Measurements from ENCODE around the gene ADAMTS20. TPM values are rescaled to one million over a fixed set of nuclear protein-coding genes. Genes with fewer than 3 reads are reported as not detected.

Gene ADAMTS20
- total RNA-seq, 4 donors from 2014 or later, result not detected

DNA sequence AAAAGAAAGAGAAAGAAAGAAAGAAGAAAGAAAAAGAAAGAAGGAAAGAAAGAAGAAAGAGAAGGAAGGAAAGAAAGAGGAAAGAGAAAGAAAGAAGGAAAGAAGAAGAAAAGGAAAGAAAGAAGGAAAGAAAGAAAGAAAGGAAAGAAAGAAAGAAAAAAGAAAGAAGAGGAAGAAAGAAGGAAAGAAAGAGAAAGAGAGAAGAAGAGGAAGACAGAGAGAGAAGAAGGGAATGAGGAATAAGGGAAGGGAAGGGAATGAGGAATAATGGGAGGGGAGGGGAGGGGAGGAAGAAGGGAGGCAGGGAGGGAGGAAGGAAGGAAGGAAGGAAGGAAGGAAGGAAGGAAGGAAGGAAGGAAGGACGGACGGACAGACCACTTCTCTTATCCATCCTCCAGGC lies 246.9 kb downstream of the ADAMTS20 start:
- no peaks in the 10 kb centered on the region for H3K36me3 ChIP-seq
- no peak for TF ChIP-seq POLR2AphosphoS5 (IDR thresholded peaks at IDR 0.05)
- TF ChIP-seq EP300 (IDR thresholded peaks at IDR 0.05), result no peak
- TF ChIP-seq CTCF (IDR thresholded peaks at IDR 0.05), result no peak
- no peak for TF ChIP-seq POLR2A (IDR thresholded peaks at IDR 0.05)
- no peak for ATAC-seq
- H3K4me3 ChIP-seq, result no peak overlapping the region
- H3K27me3 ChIP-seq, result no peaks in the 10 kb centered on the region
- no peaks in the 10 kb centered on the region for H3K4me1 ChIP-seq
- H3K27ac ChIP-seq, result no peak overlapping the region
- no peaks in the 10 kb centered on the region for H3K9me3 ChIP-seq
- 84 to 93% methylated on average over 2 of the region's 2 CpGs for WGBS, 2 donors (ENCODE audit: low coverage in 1 of 2)

Other genes with a start within 250 kb of the ADAMTS20 start
- 10 to 100 TPM in 2 of 4 donors, 1 to 10 TPM in 2; 5.4 to 11.7 (median 9.7) TPM for gene PUS7L, start 206.6 kb upstream of the ADAMTS20 start, total RNA-seq
- gene IRAK4, start 206.7 kb upstream of the ADAMTS20 start, total RNA-seq, result 10 to 100 TPM; 15.3 to 36.6 (median 20.0) TPM

Data from gastroesophageal sphincter (tissue), 4 donors.